GM12864 (cell line): Measurements from ENCODE around the gene UPK1A.

ENCODE experiments used
- DNase-seq: peaks from one replicate; pipeline ENCODE4 v3.0.0-alpha.2; 2011; ENCODE audit warnings: low read depth
- H3K4me3 ChIP-seq: 2 replicates; pipeline ENCODE4 v1.5.1; 2011; ENCODE audit warnings: mild to moderate bottlenecking, low read depth, low read length, control low read depth
- CTCF ChIP-seq: IDR thresholded peaks from 2 replicates; pipeline ENCODE4 v1.5.1; 2011; ENCODE audit warnings: low read depth, mild to moderate bottlenecking, moderate library complexity, low read length, control low read depth, inconsistent platforms; ENCODE audit errors: missing control alignments

The UPK1A gene

GRCh38 chr19:35623327-35624010 is 42.8 kb upstream of the UPK1A start:
- no peak overlapping the region for H3K4me3 ChIP-seq
- no peak for DNase-seq
- TF ChIP-seq CTCF: no peak

- DNase-seq: no peak
- H3K4me3 ChIP-seq: peak overlapping the region; percentile 69
- TF ChIP-seq CTCF: no peak
Observed at GRCh38 chr19:35628264-35628564, 38.1 kb upstream of the UPK1A start.

GRCh38 chr19:35628565-35629331 is 37.6 kb upstream of the UPK1A start, which contains the start of gene RBM42:
Gene RBM42, plus strand, starts transcription at chr19:35629036. Its CDS starts 118 bp downstream, at chr19:35629154.
- TF ChIP-seq CTCF: no peak
- peak; percentile 99 for DNase-seq
- H3K4me3 ChIP-seq: peak within 1 kb of the TSS; percentile 69

- no peak for DNase-seq
- H3K4me3 ChIP-seq: peak overlapping the region; percentile 69
- no peak for TF ChIP-seq CTCF
Observed at GRCh38 chr19:35629332-35629633, 37.0 kb upstream of the UPK1A start.

GRCh38 chr19:35633727-35634440 is 32.4 kb upstream of the UPK1A start:
- DNase-seq: no peak
- no peak for TF ChIP-seq CTCF
- no peak overlapping the region for H3K4me3 ChIP-seq

GRCh38 chr19:35636651-35637050 is 29.7 kb upstream of the UPK1A start:
- no peak for DNase-seq
- H3K4me3 ChIP-seq: no peak overlapping the region
- no peak for TF ChIP-seq CTCF
